SHP77 (cell line): ENCODE measurements around the gene TLK2.
"Not testable (repeated sequence)": the region's sequence is repeated elsewhere in the genome, so short reads cannot be mapped to it uniquely, and the experiment has no call there.

ENCODE experiments used
- DNase-seq, 2 experiments: peaks; one replicate each; lab custom pipeline; 2025; lab: John Stamatoyannopoulos, UW

The TLK2 gene

GRCh38 chr17:62560971-62561370 lies 82.3 kb downstream of the TLK2 start:
- not testable (repeated sequence) for DNase-seq

DNA sequence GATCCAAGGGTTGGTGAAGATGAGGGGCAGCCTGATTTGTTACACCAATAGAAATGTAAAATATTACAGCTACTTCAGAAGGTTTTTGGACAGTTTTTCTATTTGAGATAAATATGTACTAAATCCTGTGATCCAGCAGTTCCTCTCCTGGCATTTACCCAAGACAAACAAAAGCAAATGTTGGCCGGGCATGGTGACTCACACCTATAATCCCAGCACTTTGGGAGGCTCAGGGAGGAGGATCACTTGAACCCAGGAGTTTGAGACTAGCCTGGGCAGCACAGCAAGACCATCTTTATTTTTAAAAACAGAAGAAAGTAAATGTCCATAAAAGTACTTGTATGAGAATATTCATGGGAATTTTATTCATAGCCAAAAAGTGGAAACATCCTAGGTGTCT lies 84.0 kb downstream of the TLK2 start:
- DNase-seq: peak; percentile 29 to 57

GRCh38 chr17:62565817-62566216 lies 87.2 kb downstream of the TLK2 start:
- no peak for DNase-seq

- no peak for DNase-seq
Observed at GRCh38 chr17:62566996-62567578, 88.5 kb downstream of the TLK2 start.

DNA sequence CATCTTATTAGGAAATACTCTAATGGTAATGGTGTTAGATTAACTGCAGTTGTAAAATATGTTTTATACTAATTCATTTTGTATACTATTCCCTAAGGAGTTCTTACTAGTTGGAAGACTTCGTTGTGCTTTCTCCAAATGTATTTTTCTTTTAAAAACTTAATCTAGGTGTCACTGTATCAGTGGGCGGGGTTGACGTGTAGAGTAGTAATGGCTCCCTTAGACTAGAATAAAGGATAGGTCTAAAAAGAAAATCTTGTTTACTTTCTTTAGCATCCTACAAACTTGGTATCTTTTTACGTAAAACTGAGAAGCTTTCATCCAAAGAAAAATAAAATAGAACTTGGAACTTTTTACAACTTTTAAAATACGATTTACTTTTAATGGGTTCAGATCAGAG lies 93.9 kb downstream of the TLK2 start:
- no peak for DNase-seq

DNA sequence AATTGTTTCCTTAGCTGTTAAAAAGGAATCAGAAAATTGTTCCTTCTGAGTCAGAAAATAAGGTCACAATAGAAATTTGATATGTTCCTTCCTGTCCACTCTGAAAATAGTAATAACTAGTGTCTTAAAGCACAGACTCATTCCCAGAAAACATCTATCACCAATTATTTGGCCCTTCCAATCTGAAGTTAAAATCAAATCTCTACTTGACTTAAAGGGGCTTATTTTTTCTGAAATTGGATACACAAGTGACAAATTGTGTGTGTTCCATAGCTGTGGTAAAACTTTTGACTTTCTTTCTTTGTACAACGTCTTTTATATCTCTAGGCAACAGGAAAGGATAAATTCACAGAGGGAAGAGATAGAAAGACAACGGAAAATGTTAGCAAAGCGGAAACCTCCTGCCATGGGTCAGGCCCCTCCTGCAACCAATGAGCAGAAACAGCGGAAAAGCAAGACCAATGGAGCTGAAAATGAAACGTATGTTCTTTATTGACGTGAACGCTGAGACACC lies 94.3 kb downstream of the TLK2 start:
- DNase-seq: no peak

GRCh38 chr17:62573480-62574117 lies 95.0 kb downstream of the TLK2 start:
- DNase-seq: no peak

DNA sequence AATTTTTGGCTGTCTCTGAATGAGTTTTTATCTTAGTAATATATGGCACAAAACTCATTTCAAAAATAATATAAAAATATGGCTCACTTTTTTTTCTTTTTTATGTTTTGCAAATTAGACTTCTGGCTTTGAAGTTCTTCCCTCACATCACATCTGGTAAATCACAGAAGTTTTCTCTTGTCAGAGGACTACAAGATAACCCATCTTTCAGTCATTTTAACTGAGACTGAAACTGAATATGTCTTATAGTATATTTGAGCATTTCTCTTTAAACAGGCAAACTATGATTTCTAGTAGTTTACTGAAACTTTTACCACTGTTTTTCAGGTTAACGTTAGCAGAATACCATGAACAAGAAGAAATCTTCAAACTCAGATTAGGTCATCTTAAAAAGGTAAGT lies 97.8 kb downstream of the TLK2 start:
- DNase-seq: no peak

- no peak for DNase-seq
Observed at GRCh38 chr17:62578757-62579487, 100.3 kb downstream of the TLK2 start.

GRCh38 chr17:62580947-62581346 lies 102.3 kb downstream of the TLK2 start:
- no peak for DNase-seq

- no peak for DNase-seq
Observed at GRCh38 chr17:62581764-62582163, 103.1 kb downstream of the TLK2 start.

- no peak for DNase-seq
Observed at GRCh38 chr17:62587554-62587953, 108.9 kb downstream of the TLK2 start.

- no peak for DNase-seq
Observed at GRCh38 chr17:62588109-62588508, 109.5 kb downstream of the TLK2 start.

DNA sequence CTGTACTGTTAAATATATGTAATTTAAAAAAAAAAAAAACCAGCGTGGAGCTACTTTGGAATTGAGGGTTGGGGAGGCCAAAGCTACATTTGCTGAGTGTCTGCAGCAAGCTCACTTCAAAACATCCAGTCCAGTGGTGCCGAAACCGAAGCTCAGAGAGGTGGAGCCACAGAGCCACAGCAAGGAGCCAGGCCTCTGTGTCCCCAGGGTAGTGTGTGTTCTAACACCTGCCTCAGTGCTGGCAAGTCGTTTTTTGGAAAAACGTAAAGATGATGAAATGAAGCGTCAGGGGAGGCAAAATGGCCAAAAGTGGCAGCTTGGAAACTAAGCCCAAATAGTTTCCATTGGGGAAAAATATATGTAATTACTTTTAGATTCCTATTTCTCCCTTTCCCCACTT lies 112.7 kb downstream of the TLK2 start:
- no peak for DNase-seq

- DNase-seq: not testable (repeated sequence)
Observed at GRCh38 chr17:62591822-62592221, 113.2 kb downstream of the TLK2 start.

- no peak for DNase-seq
Observed at GRCh38 chr17:62592341-62593099, 113.9 kb downstream of the TLK2 start.

DNA sequence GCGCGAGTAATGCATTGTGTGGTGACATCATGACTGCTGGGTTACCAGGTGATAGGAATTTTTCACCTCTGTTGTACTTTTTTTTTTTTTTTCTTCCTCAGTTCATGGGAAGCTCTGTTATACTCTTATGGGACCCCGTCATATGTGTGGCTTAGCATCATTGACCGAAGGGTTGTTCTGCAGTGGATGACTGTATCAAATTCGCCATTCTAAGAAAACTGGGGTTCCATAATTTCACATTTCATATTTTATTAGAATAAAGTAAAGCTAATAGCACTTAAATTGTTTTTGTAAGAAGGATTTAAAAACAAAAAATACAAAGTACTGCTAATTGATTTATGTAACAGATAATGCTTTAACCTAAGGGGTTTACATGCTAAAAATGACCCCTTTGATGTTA lies 116.9 kb downstream of the TLK2 start:
- no peak for DNase-seq

DNA sequence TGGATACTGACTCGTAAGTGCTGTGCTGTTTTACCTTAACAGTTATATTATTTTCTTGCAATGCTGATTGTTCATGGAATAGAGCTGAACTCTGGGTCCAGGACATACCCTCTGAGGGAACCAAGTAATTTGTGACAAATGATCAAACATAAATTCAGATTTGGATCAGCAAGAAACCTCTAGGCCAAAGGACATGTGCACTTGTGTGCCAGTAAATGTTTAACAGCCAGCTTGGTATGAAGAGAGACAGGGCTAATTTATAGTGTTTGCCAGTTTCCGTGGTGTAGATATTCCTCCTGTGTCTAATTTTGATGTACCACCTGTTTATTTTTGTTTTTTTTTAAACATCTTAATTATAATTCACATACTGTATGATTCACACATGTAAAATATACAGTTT lies 118.0 kb downstream of the TLK2 start:
- no peak for DNase-seq

DNA sequence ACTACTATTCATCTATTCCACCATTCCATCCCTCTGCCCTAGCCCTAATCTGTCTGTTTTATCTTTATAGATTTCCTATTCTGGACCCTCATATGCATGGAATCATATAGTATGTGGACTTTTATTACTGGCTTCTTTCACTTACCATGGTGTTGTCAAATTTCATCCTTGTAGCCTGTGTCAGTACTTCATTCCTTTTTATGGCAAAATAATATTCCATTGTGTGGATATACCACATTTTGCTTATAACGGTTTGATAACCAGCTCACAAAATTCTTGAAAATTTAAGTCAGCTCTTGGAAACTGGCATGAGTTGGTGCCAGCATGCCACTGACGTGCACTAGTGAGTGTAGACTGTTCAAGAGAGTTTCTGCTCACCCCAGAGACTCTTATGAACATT lies 118.5 kb downstream of the TLK2 start:
- no peak for DNase-seq

GRCh38 chr17:62597920-62598319 lies 119.3 kb downstream of the TLK2 start:
- no peak for DNase-seq

GRCh38 chr17:62599964-62600657 lies 121.5 kb downstream of the TLK2 start:
- no peak for DNase-seq

GRCh38 chr17:62600805-62601204 lies 122.2 kb downstream of the TLK2 start:
- DNase-seq: no peak
